Skeletal muscle satellite cell (primary cell): ENCODE data around the gene TRHDE.

Source experiments
- H3K27me3 ChIP-seq: 2 replicates; pipeline ENCODE4 v1.7.0; 2013; ENCODE audit warnings: low read length; ENCODE audit not compliant: control insufficient read depth, insufficient read depth
- H3K36me3 ChIP-seq: 2 replicates; pipeline ENCODE4 v1.7.0; 2013; ENCODE audit warnings: mild to moderate bottlenecking, control low read depth, low read length; ENCODE audit not compliant: insufficient read depth
- H3K4me1 ChIP-seq: 2 replicates; pipeline ENCODE4 v1.7.0; 2013; ENCODE audit warnings: low read length; ENCODE audit not compliant: control insufficient read depth, insufficient read depth
- H3K4me2 ChIP-seq: 2 replicates; pipeline ENCODE4 v1.7.0; 2013; ENCODE audit warnings: mild to moderate bottlenecking, low read length
- H3K4me3 ChIP-seq: 2 replicates; pipeline ENCODE4 v1.7.0; 2013; ENCODE audit warnings: low read length
- H3K9ac ChIP-seq: 2 replicates; pipeline ENCODE4 v1.7.0; 2013; ENCODE audit warnings: mild to moderate bottlenecking, low read depth, low read length, moderate library complexity
- H3K9me3 ChIP-seq: replicated peaks from 2 replicates; pipeline ENCODE4 v1.7.0; 2013; ENCODE audit warnings: mild to moderate bottlenecking, control low read depth, low read length

Gene TRHDE

DNA sequence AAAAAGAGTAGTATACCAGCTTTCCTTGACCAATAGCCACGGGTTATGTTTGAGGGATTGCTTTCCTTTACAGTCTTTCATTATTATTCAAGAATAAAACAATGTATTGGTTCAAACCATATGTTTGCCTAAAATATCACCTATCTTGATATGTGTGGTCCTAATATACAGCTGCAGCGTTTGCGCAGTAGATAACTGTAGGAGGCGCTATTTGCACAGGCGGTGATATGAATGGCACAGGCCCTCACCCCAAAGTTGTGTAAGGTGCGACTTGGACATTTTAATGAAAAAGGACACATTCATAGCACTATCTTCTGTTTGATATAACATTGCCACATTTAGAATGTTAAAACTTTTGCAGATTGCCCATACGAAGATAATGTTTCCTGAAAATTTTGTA, 298.4 kb downstream of the TRHDE start:
- Histone ChIP-seq H3K9me3 (no peaks in the 10 kb centered on the region), H3K4me1 (no peaks in the 10 kb centered on the region), H3K36me3 (no peaks in the 10 kb centered on the region), H3K9ac (no peak overlapping the region), H3K27me3 (no peaks in the 10 kb centered on the region), H3K4me3 (no peak overlapping the region), H3K4me2 (no peak overlapping the region)

DNA sequence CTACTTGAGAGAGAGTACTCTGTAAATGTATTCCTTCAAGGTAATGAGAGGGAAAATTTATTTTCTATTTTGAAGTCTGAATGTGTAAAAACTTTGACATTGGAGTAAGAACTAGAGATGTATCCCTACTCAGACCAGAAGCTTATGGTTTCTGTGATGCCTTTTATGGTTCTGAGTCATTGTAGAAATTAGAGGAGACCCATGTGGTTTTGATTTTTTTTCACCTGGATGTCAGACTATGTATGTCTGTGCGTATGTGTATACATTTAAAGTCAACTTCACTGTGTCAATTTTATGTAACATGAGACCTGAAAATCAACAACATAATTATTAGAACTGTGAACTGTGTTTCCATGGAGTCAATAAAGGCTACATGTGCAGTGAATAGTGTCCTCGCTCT, 302.0 kb downstream of the TRHDE start:
- Histone ChIP-seq H3K27me3 (no peaks in the 10 kb centered on the region), H3K4me1 (no peaks in the 10 kb centered on the region), H3K4me2 (no peak overlapping the region), H3K9ac (no peak overlapping the region), H3K4me3 (no peak overlapping the region), H3K36me3 (no peaks in the 10 kb centered on the region), H3K9me3 (no peaks in the 10 kb centered on the region)

DNA sequence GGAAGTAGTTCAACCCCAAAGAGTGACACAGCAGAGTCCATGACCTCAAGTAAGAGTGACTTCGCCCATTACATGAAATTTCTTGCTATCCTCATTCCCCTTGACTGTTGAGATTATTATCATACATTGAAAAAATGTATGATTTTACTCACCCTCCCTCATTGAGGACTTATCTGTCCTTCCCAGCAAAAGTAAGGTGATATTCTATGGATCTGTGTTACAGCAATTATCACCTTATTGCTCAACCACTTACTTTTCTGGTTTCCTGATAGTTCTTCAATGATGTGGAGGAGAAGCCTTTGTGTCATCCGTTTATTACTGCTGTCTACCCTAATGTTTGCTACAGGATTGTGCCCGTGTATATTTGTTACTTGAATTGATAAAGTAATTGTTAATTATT, 306.2 kb downstream of the TRHDE start:
- H3K4me1 ChIP-seq: no peaks in the 10 kb centered on the region
- no peaks in the 10 kb centered on the region for H3K27me3 ChIP-seq
- H3K4me3 ChIP-seq: no peak overlapping the region
- no peaks in the 10 kb centered on the region for H3K36me3 ChIP-seq
- H3K9me3 ChIP-seq: no peaks in the 10 kb centered on the region
- no peak overlapping the region for H3K4me2 ChIP-seq
- no peak overlapping the region for H3K9ac ChIP-seq

DNA sequence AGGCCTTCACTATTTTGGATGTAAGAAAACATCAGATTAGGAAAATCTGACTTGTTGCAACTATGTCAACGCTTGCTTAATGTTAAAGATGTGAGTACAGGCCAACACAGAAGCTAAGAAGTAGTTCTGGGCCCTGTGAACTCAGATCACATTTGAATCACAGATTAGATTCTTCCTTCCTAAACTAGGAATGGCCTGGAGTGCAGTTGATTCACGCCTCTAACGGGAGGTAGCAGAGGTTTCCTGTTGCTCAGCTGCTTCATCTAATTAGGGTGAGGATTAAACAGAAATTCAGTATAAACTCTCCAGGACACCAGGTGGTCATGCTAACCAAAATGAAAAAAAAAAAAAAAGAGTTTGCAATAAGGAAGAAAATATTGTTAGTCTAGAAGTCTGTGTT, 314.3 kb downstream of the TRHDE start:
- Histone ChIP-seq H3K4me1 (no peaks in the 10 kb centered on the region), H3K27me3 (no peaks in the 10 kb centered on the region), H3K9me3 (no peaks in the 10 kb centered on the region), H3K36me3 (no peaks in the 10 kb centered on the region), H3K4me2 (no peak overlapping the region), H3K4me3 (no peak overlapping the region), H3K9ac (no peak overlapping the region)

DNA sequence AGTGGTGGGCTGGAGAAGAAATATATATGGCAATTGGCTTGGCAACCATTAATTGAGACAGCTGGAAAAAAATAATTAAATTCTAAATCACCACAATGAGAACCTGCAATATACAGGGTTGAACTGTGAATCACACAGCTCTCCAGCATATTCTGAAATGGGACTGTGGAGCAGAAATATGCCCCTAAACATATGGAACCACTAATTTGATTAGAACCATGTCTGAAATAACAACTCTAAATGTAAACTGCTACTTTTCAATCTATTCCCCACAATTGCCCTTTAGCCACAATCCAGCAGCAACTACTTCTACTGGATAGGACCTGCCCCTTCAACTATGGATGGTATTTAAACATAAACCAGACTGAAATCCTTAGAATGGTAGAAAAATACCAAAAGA, 330.4 kb downstream of the TRHDE start:
- Histone ChIP-seq H3K4me2 (no peak overlapping the region), H3K9me3 (no peaks in the 10 kb centered on the region), H3K36me3 (no peaks in the 10 kb centered on the region), H3K27me3 (no peaks in the 10 kb centered on the region), H3K4me1 (no peaks in the 10 kb centered on the region), H3K9ac (no peak overlapping the region), H3K4me3 (no peak overlapping the region)

DNA sequence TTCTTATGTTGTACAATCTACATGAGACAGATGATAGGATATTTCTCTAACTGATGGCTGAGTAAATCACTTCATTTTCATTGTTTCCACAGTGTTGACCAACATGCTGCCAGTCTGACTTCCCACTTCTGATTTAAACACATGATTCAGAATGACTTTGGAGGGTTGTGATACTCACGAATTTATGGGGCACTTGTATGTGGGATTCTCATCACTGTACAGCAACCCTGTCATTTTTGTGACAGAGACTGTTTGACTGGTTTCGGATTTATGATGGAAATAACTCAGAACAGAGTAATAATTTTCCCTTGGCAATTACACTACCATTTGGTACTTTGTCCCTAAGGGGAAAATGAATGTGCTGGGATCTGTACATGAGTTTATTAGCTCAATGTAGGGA, 333.8 kb downstream of the TRHDE start:
- Histone ChIP-seq H3K4me2 (no peak overlapping the region), H3K9ac (no peak overlapping the region), H3K36me3 (no peaks in the 10 kb centered on the region), H3K4me1 (no peaks in the 10 kb centered on the region), H3K27me3 (no peaks in the 10 kb centered on the region), H3K4me3 (no peak overlapping the region), H3K9me3 (no peaks in the 10 kb centered on the region)

DNA sequence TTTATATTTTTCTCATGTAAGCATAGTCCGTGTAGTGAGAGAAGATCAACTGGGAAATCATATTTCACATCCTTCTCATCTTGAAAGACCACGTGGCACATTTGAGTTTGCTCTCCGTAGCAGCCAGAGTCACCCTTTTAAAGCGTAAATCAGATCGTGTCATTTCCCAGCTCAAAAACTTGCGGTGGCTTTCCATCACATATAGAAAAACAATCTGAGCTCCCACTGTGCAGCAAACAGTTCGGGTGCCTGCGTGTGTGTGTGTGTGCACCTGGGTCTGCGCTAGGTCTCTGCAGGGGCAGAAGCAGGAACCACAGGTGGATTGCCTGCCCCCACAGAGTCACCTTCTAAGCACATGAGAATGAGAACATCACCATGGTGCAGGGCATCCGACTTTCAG, 338.2 kb downstream of the TRHDE start:
- Histone ChIP-seq H3K4me1 (no peaks in the 10 kb centered on the region), H3K9ac (no peak overlapping the region), H3K4me3 (no peak overlapping the region)

DNA sequence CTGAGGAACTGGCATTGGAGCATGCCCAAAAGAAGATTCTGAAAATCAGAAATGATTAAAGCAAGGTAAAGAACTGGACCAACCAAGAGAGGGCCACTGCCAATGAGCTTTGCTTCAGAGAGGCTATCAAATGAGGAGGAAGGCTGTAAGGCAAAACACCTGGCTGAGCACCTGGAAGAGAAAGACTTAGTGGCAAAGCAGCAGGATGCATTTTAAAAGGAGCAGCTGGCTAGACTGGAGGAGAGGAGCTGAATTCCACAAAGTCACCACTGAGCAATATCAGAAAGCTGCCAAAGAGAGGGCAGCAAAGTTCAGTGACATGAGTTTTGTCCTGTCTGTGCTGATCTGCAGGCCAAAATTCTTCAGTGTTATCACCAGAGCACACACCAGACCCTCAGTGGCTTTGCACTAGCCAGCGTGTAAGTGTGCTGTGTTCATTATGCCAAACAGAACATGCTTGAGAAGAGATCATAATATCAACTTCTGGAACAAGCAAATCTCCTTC, 338.7 kb downstream of the TRHDE start:
- H3K27me3 ChIP-seq: no peaks in the 10 kb centered on the region
- no peaks in the 10 kb centered on the region for H3K36me3 ChIP-seq
- no peak overlapping the region for H3K4me2 ChIP-seq
- no peaks in the 10 kb centered on the region for H3K9me3 ChIP-seq
- H3K4me3 ChIP-seq: no peak overlapping the region
- no peak overlapping the region for H3K9ac ChIP-seq
- H3K4me1 ChIP-seq: no peaks in the 10 kb centered on the region

More for the DNA sequence above, 338.2 kb downstream of the TRHDE start:
- H3K27me3 ChIP-seq: no peaks in the 10 kb centered on the region
- no peak overlapping the region for H3K4me2 ChIP-seq
- no peaks in the 10 kb centered on the region for H3K9me3 ChIP-seq
- no peaks in the 10 kb centered on the region for H3K36me3 ChIP-seq

DNA sequence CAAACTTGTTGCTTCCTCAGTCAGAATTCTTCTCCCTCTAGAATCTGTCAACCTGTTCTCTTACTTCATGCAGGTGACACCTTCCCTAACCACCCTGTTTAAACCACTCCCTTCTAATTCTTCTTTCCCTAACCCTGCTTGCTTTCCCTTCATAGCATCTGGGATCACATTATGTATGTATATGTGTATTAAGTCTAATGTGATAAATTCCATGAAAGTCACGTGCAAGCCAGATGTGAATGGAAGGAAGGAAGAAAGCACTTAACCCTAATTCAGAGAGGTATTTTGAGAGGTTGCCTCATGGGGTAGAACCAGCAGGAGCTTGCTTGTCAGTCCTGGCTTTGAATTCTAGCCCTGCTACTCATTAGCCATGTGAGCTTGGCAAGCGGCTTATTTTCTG, 340.0 kb downstream of the TRHDE start:
- Histone ChIP-seq H3K36me3 (no peaks in the 10 kb centered on the region), H3K4me3 (no peak overlapping the region), H3K9ac (no peak overlapping the region), H3K4me2 (no peak overlapping the region), H3K4me1 (no peaks in the 10 kb centered on the region), H3K9me3 (no peaks in the 10 kb centered on the region), H3K27me3 (no peaks in the 10 kb centered on the region)

DNA sequence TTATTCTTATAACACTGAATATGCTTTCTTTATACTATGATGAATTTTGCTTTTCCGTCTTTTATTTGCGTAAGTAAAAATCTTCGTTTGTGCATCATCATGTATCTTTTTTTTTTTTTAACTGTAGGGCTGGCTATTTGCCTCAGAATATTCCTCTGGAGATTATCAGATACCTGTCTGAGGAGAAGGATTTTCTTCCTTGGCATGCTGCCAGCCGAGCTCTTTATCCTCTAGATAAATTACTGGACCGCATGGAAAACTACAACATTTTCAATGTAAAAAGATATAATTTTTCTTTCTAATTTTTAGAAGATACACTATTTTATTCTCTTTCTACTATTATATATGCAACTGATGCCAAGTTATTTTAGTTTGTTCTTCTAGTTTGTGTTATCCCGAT, 346.6 kb downstream of the TRHDE start:
- Histone ChIP-seq H3K9ac (no peak overlapping the region), H3K36me3 (no peaks in the 10 kb centered on the region), H3K9me3 (no peaks in the 10 kb centered on the region), H3K4me1 (no peaks in the 10 kb centered on the region), H3K4me2 (no peak overlapping the region), H3K4me3 (no peak overlapping the region), H3K27me3 (no peaks in the 10 kb centered on the region)

DNA sequence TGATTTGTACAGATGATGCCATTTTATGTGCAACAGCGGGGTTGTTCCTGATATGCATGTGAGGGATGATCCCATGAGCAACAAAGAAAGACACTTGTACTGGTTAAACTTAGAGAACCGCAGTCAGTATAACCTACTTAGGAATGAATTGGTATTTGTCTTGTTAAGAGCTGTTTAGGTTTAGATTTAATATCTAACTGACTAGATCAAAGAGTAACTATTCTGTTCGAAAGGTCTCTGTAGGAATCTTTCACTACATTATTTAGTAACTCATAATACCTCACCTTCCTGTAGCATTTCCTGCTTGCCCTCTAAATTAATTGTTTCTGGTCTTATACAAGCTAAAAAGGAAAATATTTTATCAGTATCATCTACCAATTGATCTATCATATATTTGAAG, 350.4 kb downstream of the TRHDE start:
- no peaks in the 10 kb centered on the region for H3K4me1 ChIP-seq
- H3K9ac ChIP-seq: no peak overlapping the region
- H3K9me3 ChIP-seq: no peaks in the 10 kb centered on the region
- H3K4me3 ChIP-seq: no peak overlapping the region
- no peak overlapping the region for H3K4me2 ChIP-seq
- no peaks in the 10 kb centered on the region for H3K27me3 ChIP-seq
- H3K36me3 ChIP-seq: no peaks in the 10 kb centered on the region

DNA sequence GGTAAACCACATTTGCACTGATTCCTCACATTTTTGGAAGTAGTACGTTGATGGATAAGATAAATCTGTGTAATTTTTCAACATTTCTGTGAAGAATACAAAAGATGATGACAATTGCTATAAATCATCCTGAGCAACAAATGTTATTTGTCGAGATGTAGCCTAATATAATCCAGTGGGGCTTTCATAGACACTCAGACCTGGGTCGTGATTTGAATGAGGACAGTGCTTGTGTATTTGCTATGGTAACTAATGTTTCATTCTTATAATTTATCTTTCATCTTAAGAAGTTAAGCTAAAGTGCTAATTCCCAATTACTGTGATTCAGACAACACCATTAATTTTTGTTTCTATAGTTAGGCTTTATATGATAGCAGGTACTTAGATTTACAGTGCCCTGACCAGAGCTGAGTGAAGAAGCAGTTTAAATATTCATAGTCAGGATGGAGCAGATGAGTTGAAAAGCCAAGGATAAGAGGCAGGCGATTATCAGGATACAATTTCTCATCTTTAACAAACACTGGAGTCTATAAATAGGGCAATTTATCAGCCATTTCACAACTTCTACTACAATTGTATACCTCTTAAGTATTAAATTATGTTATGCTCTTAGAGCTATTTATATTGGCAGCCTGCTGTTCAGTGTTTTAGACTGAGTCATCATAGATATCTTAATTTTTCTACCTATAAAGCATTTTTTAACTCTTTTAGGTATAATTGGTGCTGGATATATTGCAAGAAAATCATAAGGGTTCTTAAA, 359.9 kb downstream of the TRHDE start:
- Histone ChIP-seq H3K4me1 (no peaks in the 10 kb centered on the region), H3K4me3 (no peak overlapping the region)

More for the DNA sequence above, 359.9 kb downstream of the TRHDE start:
- Histone ChIP-seq H3K9me3 (no peaks in the 10 kb centered on the region), H3K27me3 (no peaks in the 10 kb centered on the region), H3K9ac (no peak overlapping the region), H3K4me2 (no peak overlapping the region), H3K36me3 (no peaks in the 10 kb centered on the region)
